Stimulated activated CD8-positive, alpha-beta memory T cell treated with anti-CD3 and anti-CD28 coated beads, Interleukin-15, amount 100 ng/mL, for 1 hour (primary cell): Measurements from ENCODE around the gene SAMD15.
"Not testable (repeated sequence)": the region's sequence is repeated elsewhere in the genome, so short reads cannot be mapped to it uniquely, and the experiment has no call there.

ENCODE experiments used
- DNase-seq: peaks from one replicate; pipeline ENCODE4 v3.0.0-alpha.2; 2020; ENCODE audit warnings: low read depth

SAMD15 gene

DNA sequence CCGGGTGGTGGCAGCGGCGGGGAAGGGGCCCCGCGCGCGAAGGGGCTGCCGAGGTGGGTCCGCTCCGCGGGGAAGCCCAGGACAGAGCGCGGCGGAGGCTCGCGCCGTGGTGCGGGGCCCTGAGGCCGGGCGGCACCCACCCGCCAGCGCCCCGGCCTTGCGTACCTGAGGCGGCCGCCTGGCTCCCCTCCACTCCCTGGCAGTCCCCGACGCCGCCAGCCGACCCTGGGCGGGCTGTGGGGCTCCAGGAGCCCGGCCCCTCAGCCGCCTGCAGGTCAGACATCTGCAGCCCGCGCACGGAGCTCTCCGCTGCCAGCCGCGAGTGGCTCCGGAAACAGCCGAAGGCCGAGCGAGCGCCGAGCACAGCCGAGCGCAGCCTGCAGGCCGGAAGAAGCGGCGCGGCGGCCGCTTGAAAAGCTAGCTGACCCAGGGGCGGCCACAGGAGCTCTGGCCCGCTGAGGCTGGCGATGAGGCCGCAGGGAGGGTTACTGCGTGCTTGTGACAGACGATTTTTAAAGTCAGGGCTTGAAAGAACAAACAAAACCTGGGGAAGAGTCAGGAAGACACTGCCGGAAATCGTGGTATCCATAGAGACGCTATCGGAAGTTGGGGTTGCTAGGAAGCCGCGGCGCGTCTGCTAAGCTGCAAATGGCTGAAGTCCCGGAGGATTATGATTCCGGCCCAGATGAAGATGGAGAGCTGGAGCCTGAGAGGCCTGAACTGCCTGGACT, at the start of gene SAMD15, which contains the start of gene TMED8:
Gene SAMD15, plus strand, starts transcription at position 609 of the 731 bp plus-strand sequence. Its CDS starts 40 bp downstream, at position 649.
Gene TMED8, minus strand, starts transcription at position 324 of the 731 bp plus-strand sequence. Its CDS starts 41 bp downstream, at position 283.
- DNase-seq = peak; percentile 54

DNA sequence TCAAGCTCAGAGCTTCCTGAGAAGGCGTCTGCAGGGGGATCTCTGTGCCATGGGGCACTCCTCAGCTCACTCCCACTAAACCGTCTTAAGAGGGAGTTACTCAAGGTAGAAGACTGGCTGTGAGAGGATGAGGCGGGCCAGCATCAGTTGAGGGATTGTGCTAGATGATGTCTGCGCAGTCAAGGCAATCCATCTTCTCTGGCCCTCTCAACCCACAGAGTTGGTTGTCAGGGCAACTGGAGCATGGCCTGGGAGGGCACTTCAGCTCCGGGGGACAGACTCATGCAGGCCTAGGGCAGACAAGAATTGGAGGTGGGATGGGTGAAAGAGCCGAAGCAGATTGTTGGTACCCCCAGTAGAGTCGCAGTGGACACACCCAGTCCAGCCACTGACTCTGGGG, 47.3 kb upstream of the SAMD15 start:
- DNase-seq = no peak

DNA sequence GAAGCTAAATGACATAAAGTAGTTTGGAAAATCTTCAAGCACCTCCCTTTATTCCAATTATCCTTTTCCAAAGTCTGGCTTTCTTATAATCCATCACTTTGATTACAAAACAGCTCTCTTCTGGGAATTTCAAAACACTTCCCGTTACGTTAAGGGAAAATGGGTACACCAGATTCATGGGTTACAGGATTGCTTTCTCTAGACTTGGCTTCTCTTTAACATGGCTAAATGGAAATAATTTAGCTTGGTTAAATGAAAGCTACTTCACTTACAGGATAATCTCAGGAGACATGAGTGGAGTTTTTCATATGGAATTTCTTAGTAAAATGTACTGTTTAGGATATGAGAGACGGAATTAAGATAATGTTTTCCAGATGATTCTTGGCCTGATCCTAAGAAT, 41.6 kb upstream of the SAMD15 start:
- no peak for DNase-seq

DNA sequence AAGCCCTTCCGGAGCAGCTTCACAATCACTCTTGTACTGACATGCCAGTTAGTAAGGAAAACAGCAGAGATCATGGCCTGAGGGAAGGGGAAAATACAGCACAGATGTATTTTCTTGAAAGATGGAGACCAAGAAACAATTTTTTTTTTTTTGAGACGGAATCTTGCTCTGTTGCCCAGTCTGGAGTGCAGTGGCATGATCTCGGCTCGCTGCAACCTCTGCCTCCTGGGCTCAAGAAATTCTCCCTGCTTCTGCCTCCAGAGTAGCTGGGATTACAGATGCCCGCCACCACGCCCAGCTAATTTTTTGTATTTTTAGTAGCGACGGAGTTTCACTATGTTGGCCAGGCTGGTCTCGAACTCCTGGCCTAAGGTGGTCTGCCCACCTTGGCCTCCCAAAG, 39.9 kb upstream of the SAMD15 start:
- not testable (repeated sequence) for DNase-seq

DNA sequence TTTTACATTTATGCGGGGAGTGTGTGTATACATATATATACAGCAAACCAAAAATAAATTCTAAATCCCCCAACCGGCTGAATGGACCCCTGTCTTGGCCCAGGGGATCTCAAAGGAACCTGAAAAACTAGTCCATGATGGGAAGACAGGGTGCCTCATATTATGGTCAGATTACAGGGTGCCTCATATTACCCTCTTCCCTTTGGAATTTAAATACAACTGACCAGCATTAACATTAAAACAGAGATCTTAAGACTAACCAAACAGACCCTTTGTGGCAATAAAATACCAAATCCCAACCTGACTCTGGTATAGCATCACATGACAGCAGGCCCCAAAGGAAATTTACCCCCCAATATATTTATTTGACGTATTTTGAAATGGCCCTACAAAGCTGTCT, 39.3 kb upstream of the SAMD15 start:
- DNase-seq = no peak

DNA sequence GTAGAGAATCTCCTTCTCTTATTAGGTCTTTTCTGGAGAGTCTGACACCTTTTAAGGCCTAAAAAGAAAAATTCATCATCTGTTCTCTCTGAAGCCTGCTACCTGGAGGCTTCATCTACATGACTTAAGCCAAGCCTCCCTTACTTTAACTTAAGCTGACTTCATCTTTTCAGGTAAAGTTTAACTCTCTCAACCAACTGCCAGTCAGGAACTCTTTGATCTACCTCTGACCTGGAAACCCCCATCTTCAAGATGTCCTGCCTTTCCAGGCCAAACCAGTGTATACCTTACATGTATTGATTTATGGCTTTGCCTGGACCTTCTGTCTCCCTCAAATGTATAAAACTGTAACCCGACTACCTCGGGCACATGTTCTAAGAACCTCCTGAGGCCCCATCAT, 38.9 kb upstream of the SAMD15 start:
- no peak for DNase-seq

DNA sequence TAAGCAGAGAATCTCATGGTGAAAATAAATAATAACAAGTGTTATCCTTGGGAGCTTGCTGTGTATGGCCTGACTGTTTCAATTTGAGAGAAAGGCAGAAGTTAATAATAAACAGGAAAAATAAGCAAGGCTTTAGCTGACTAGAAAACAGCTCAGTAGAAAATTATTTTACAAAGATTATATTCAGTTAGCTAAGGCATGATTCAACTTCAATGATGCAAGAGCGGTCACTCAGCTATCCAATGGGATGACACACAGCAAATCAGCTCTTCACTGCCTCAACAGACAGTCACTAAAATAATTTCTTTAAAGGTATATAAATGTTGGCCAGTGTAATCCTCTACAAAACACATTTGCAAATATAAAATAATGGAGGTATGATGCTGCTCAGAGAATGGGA, 37.8 kb upstream of the SAMD15 start:
- no peak for DNase-seq

DNA sequence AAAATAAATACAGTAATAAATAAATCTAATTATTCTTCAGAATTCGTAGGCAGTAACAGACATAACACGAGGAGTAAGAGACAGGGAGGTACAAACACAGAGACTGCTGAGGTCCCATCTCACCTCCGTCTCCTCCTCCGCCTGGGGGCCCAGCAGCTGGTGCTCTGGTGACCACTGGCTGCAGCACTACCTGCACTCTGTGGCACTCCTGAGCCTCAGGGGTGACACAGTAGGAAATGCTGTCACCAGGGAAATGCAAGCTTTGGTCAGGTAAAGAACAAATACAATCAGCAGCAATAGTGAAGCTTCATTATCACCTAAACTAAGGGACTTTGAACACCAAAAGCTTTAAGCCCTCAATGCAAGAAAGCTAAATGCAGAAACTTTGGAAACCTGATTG, 36.8 kb upstream of the SAMD15 start:
- no peak for DNase-seq

DNA sequence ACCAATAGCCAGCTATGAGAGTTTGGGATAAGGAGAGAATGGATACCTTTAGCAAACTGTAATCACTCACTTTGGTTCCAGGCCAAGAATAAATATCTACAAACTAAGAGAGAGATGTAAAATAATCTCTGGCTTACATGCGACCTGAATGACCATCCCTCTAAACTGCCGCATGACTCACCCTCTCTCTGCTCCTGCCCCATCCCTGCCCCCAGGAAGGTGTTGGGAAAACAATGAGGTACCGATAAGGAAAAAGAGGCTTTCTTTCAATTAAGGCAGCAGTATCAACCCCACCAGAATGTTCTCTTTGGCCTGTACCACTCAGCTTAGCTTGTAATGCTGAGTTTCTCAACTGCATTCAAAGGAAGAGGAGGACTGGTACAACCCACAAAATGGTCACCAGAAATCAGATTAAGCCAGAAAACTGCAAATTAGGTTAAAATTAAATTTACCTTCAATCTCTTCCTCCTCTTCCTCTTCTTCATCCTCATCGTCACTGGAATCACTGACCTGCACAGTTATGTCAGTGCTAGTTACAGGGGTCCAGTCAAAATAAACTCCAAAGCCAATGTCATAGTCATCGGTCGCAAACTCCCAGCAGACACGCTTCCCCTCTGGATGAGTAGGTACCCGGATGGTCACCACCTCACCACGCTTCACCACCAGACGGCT, 34.3 kb upstream of the SAMD15 start:
- no peak for DNase-seq

DNA sequence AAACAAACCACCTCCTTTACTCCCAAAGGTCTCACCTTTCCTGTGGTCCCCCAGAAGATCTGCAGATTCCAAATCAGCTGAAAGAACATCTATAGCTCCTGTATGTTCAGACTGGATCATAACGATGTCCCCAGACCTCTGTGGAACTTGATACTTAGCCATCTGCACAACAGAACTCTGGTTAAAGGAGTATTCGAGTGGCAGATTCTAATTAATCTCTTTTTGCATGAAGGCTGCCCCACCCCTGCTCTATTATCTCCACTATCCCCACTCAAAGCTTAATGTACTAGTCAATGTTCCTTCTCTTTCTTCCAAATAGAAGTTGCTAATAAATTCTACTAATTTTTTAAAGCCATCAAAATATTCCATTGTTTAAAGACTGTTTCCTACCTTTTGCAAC, 33.5 kb upstream of the SAMD15 start:
- DNase-seq = no peak

DNA sequence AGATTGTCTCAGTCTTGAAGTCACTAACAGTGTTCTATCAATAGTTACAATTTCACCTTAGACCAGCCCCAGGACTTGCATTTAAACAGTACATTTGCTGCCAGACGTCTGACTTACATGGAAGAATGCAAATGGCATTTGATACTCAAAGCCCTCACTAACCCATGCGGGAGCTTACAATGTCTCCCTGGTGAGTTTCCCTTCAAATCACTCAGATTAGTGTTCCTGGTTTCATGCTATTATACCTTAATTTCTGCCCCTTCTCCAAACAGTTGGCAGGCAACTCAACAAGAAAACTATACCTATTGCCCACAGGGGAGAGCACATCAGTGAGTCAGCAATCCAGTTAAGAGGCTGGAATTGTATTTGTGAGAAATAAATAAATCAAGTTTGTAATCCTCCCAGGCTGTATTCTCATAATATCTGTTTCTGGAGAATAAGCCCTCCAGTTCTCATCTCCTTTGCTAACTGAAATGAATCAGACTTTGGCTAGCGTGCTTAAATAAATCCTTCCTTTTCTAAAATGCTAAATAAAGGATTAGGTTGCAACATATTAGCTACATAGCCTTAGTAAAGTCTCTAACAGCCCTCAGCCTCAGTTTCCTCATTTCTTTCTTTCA, 32.7 kb upstream of the SAMD15 start:
- DNase-seq = no peak

DNA sequence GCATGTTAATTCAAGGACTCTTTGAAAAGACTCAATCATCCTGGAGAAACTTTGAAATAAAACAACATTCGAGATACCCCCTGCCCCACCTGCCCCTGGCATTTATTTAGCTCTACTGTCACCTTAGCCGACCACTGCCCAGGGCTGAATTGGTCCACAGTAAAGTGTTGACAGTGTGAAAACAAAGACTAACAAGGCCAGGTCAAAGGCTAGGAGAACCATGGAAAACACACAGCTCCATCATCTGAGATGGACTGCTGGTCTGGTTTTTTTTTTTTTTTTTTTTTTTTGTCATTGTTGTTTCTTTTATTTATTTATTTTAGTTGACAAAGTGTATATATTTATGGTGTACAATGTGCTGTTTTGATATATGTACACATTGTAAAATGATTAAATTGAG, 30.7 kb upstream of the SAMD15 start:
- no peak for DNase-seq

DNA sequence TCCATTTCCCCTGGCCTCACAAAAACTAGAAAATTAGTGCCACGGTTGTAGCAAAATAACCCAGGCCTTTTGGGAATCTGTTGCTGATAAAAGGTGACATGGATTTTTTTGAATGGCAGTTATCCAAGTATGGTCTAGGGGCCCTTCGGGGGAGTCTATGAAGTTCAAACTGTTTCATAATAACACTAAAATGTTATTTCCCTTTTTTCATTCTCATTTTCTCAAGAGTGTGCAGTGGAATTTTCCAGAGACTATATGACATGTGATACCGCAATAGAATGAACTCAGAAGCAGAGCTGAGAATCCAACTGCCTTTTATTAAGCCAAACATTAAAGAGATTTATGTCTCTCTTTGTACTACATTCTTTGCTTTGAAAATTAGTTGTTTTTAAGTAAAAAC, 29.4 kb upstream of the SAMD15 start:
- no peak for DNase-seq

DNA sequence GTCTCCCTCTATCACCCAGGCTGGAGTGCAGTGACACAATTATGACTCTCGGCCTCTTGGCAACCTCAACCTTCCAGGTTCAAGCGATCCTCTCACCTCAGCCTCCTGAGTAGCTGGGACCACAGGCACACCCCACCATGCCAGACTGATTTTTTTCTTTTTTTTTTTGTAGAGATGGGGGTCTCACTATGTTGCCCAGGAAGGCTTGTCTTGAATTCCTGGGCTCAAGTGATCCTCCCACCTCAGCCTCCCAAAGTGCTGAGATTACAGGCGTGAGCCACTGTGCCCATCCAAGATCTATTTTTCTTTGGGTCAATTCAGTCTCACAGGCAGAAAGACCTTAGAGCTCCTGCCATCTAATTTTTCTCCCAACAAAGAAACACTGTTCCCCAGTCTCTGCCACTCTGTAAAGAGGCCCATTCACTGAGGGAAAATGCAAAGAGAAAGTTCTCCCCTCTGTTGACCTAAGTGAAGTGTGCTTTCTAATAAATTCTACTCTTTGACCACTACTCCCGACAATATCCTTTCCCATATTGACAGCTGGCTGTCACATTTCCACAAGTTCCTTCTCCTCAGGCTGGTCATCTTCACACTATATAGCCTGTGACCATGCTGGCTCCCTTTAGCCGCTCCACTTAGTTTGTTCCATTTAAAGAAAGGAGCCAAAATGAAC, 23.6 kb upstream of the SAMD15 start:
- no peak for DNase-seq

DNA sequence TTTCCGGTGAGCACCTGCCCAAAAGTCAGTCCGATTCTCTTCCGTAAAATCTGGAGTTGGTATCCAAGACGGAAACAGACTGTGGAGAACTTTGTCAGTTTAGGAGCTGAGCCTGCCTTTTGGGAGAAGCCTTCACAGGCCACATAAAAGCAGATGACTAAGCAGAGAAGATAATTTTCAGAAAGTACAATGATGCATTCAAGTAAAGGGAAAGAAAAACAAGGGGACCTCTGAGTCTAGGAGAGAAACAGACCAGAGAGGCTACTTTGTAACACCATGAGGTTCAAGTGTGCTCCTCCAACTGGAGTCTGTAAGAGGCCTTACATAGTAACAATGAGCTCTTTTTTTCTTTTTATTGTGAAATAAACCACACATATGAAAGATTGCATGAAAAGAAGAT, 21.4 kb upstream of the SAMD15 start:
- no peak for DNase-seq

DNA sequence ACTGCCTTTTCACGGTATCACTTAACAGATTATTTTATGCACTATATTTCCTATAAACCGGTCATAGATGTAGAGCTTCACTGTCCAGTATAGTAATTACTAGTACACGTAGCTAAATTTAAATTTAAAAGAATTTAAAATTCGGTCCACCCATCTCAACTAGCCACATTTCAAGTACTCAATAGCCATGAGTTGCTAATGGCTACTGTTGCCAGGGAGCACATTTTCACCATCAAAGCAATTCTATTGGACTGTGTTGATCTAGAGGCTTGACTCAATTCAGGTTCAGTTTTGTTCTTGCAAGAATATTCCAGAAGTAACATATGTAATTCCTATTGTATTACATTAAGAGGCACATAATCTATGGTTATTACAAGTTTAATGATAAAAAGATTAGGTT, 20.3 kb upstream of the SAMD15 start:
- DNase-seq = no peak

DNA sequence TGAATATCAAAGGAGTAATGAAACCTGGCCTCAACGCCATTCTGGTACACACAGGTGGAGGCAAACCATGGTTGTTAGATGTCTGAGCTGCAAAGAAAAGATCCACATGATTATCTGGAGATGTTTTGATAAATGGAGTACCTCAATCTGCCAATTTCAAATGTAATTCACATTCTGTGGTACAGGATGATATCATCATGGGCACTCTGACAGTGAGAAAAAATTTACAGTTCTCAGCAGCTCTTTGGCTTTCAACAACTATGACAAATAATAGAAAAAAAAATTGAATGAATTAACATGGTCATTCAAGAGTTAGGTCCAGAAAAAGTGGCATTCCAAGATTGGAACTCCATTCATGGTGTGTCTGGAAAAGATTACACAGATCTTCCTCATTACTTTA, 17.6 kb upstream of the SAMD15 start:
- DNase-seq = no peak

DNA sequence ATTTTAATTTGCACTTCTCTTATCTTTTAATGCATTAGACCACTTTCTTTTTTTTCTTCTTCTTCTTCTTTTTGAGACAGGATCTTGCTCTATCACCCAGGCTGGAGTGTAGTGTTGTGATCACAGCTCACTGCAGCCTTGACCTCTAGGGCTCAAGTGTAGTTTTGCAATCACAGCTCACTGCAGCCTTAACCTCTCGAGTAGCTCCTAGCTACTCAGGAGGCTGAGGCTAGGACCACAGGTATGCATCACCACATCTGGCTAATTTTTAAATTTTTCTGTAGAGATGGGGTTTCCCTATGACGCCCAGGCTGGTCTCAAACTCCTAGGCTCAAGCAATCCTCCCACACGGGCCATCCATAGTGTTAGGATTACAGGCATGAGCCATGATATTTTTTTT, 13.0 kb upstream of the SAMD15 start:
- DNase-seq = no peak

DNA sequence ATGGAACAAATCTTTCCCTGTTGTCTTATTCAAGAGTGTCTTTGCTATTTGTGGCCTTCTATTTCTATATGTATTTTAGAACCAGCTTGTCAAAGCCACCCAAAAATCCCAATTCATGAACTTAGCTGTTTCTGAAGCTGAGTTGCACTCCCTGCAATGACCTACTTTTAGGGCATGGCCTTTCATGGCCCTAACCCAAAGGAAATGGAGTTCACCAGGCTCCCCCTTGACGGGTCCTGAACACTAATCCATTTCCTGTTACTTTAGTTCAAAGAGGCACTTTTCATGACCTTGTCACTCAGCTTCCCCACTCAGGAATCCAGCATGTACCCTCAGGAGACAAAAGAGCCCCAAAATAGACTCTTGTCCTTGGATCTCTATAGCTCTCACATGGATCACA, 7.9 kb upstream of the SAMD15 start:
- DNase-seq = no peak

DNA sequence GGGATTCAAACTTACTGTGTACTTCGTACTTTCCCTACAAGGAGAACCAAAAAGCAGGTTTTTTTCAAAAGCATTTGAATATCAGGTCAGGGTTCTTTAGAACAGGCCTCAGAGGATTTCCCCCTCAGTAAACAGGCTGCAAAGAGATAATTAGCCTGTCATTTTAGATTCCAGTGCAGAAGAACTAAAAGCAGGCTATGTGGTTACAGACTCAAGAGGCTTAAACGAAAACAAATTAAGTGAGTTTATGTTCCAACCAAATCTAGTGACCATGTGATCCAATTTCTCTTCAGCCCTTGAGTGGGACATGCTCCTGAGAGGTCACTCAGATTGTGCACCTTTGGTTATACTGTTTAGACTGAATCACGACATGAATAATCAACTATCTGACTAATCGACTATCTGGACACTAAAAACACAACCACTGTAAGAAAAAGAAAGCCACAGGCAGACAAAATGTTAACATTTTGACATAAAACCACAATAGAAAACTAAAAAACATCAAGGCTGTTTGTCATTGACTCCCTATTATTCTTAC, 4.8 kb upstream of the SAMD15 start:
- no peak for DNase-seq

DNA sequence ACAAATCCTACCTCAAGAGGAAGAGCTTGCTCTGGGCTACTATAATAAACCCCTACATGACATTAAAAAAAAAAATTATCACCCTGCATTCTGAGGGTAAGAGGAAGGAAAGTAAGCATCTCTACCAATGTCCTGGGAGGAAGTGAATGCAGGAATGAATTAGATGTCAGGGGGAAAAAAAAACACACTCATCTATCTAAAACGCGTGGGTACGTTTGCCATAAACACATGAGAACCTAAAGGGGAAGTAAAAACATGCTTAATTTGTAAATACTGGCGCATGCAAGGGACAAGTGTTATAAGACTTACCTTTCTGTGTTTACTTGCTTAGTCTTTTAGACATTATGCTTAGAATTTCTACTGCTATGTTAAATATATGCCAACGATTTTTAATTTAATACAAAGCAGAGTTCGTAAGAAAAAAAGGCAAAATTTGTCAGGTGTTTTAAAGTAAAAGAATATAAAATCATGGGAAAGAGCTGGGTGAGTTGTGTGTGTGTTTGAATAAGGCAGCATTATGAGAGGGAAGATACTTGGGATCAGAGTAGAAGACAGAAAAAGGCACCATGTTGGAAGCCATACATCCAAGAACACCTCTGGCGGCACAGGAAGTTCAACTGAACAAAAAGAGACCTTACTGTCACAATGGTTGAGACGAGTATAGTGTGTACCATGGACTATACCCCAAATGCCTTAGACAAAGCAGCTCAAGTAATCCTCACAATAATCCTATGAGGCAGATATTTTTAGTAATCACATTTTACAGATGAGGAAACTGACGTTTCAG, 1.8 kb upstream of the SAMD15 start:
- DNase-seq = no peak
